HCT116 (cell line): ENCODE data around the gene RSPH4A. TPM values are rescaled to one million over a fixed set of nuclear protein-coding genes. Genes with fewer than 3 reads are reported as not detected.

ENCODE experiments used
- ATAC-seq: fragments of 200-7000 bp; cut with Tn5 transposase; 2 replicates; pipeline ENCODE4 v1.9.1; 2020; ENCODE audit warnings: mild to moderate bottlenecking, moderate library complexity
- BruUV-seq: library from RNA; stranded (reverse); fragments of 400-500 nt; replicated peaks from 2 replicates; lab custom pipeline; 2021; lab: Mats Ljungman, UMichigan
- CTCF ChIA-PET: fragments of 300-600 bp; sonication (Branson Sonifier 250); formaldehyde crosslinking; loops from one replicate; lab custom pipeline; 2021; ENCODE audit warnings: antibody characterized with exemption; lab: Charles Lee
- POLR2A ChIA-PET: fragments of 300-600, 350-600 bp; sonication (Branson Sonifier 250); formaldehyde crosslinking; loops from one replicate; lab custom pipeline; 2021; ENCODE audit warnings: antibody characterized with exemption; lab: Charles Lee
- RAD21 ChIA-PET, 2 experiments: fragments of 300-600 bp; sonication (Branson Sonifier 250); formaldehyde crosslinking; loops; one replicate each; lab custom pipeline; 2023; ENCODE audit warnings: low total read pairs in 2 of 2; ENCODE audit not compliant: uncharacterized antibody in 2 of 2, unreplicated experiment in 2 of 2, low non-redundant PET in 1 of 2; lab: Charles Lee
- DNase-seq: peaks from one replicate; pipeline ENCODE4 v3.0.0-alpha.2; 2010; ENCODE audit warnings: low read depth, low spot score
- H2AFZ ChIP-seq: fragments of 200-600 bp; shearing (Covaris generic), sonication (generic); 2 replicates; pipeline ENCODE4 v1.6.1; 2017; ENCODE audit warnings: low read depth, mixed run types, mixed read lengths, antibody characterized with exemption, low read length; ENCODE audit not compliant: poor library complexity, severe bottlenecking
- H3K27ac ChIP-seq: 2 replicates; pipeline ENCODE4 v1.5.1; 2012; ENCODE audit warnings: low read depth, low read length
- H3K27me3 ChIP-seq: fragments of 200-600 bp; sonication (generic); 2 replicates; pipeline ENCODE4 v1.6.1; 2016; ENCODE audit warnings: mixed run types, low read length, mixed read lengths; ENCODE audit not compliant: insufficient read depth
- H3K36me3 ChIP-seq, 2 experiments: fragments of 200-500 bp in 1 of 2; fragments of 200-600 bp in 1 of 2; sonication (Bioruptor generic) in 1 of 2; sonication (generic) in 1 of 2; 2 replicates each; pipeline versions ENCODE4 v1.5.1 to v1.6.1; 2014 to 2016; ENCODE audit warnings: low read length in 2 of 2, inconsistent platforms in 1 of 2, mixed read lengths in 1 of 2, mixed run types in 1 of 2; ENCODE audit not compliant: insufficient read depth in 2 of 2, control insufficient read depth in 1 of 2
- H3K4me1 ChIP-seq, 2 experiments: fragments of 200-600 bp in 1 of 2; sonication (generic) in 1 of 2; 2 replicates each; pipeline versions ENCODE4 v1.5.1 to v1.6.1; 2012 to 2017; ENCODE audit warnings: low read length in 2 of 2, inconsistent platforms in 1 of 2, mild to moderate bottlenecking in 1 of 2, mixed read lengths in 1 of 2, mixed run types in 1 of 2, moderate library complexity in 1 of 2; ENCODE audit not compliant: insufficient read depth in 2 of 2, control insufficient read depth in 1 of 2
- H3K4me2 ChIP-seq: fragments of 200-600 bp; sonication (generic); 2 replicates; pipeline ENCODE4 v1.6.1; 2017; ENCODE audit warnings: mixed run types, low read length, mixed read lengths
- H3K4me3 ChIP-seq, 2 experiments: fragments of 200-600 bp in 1 of 2; sonication (generic) in 1 of 2; replicated peaks in 1 of 2; 2 replicates each; pipeline ENCODE4 v1.5.1; 2011 to 2016; ENCODE audit warnings: low read length in 2 of 2, control low read depth in 1 of 2, low read depth in 1 of 2, mild to moderate bottlenecking in 1 of 2, mixed read lengths in 1 of 2, mixed run types in 1 of 2
- H3K79me2 ChIP-seq: fragments of 200-600 bp; sonication (generic); 2 replicates; pipeline ENCODE4 v1.6.1; 2017; ENCODE audit warnings: mild to moderate bottlenecking, mixed run types, low read length, moderate library complexity, mixed read lengths; ENCODE audit not compliant: insufficient read depth
- H3K9ac ChIP-seq: fragments of 200-600 bp; sonication (generic); 2 replicates; pipeline ENCODE4 v1.6.1; 2016; ENCODE audit warnings: low read length, mixed read lengths
- H3K9me2 ChIP-seq: fragments of 200-600 bp; sonication (generic), shearing (Covaris generic); 2 replicates; pipeline ENCODE4 v1.6.1; 2017; ENCODE audit warnings: mixed run types, mild to moderate bottlenecking, moderate library complexity; ENCODE audit not compliant: insufficient read depth
- H3K9me3 ChIP-seq, 2 experiments: fragments of 200-500 bp in 1 of 2; fragments of 200-600 bp in 1 of 2; sonication (Bioruptor generic) in 1 of 2; sonication (generic) in 1 of 2; 2 replicates each; pipeline ENCODE4 v1.6.1; 2014 to 2017; ENCODE audit warnings: low read length in 2 of 2, mixed read lengths in 2 of 2, inconsistent platforms in 1 of 2, low read depth in 1 of 2, mild to moderate bottlenecking in 1 of 2, mixed run types in 1 of 2, moderate library complexity in 1 of 2; ENCODE audit not compliant: control insufficient read depth in 1 of 2, insufficient read depth in 1 of 2
- H4K20me1 ChIP-seq: fragments of 200-600 bp; sonication (generic), shearing (Covaris generic); 2 replicates; pipeline ENCODE4 v1.6.1; 2017; ENCODE audit warnings: mixed run types, mild to moderate bottlenecking, moderate library complexity; ENCODE audit not compliant: insufficient read depth
- ELF1 ChIP-seq: IDR thresholded peaks from 2 replicates; pipeline ENCODE4 v1.6.1; 2012; ENCODE audit warnings: low read depth, borderline replicate concordance
- FOSL1 ChIP-seq: IDR thresholded peaks from 2 replicates; pipeline ENCODE4 v1.6.1; 2012; ENCODE audit warnings: low read depth
- JUND ChIP-seq: IDR thresholded peaks from 2 replicates; pipeline ENCODE4 v1.6.1; 2012
- POLR2A ChIP-seq: IDR thresholded peaks from 2 replicates; pipeline ENCODE4 v1.7.0; 2011; ENCODE audit warnings: borderline replicate concordance; ENCODE audit not compliant: insufficient read depth, insufficient read length; ENCODE audit errors: extremely low read depth
- POLR2AphosphoS5 ChIP-seq: IDR thresholded peaks from 2 replicates; pipeline ENCODE4 v1.6.1; 2011; ENCODE audit warnings: mild to moderate bottlenecking, low read depth, low read length, moderate library complexity
- RAD21 ChIP-seq: IDR thresholded peaks from 2 replicates; pipeline ENCODE4 v1.6.1; 2012; ENCODE audit warnings: low read depth, mild to moderate bottlenecking
- REST ChIP-seq: IDR thresholded peaks from 2 replicates; pipeline ENCODE4 v1.6.1; 2012; ENCODE audit warnings: low read depth
- SP1 ChIP-seq: IDR thresholded peaks from 2 replicates; pipeline ENCODE4 v1.6.1; 2012; ENCODE audit warnings: low read depth
- ZBTB33 ChIP-seq: IDR thresholded peaks from 2 replicates; pipeline ENCODE4 v1.6.1; 2011; ENCODE audit warnings: mild to moderate bottlenecking, low read length, moderate library complexity; ENCODE audit not compliant: insufficient replicate concordance; ENCODE audit errors: extremely low read depth
- intact Hi-C: fragments of 100-400 bp; cut with micrococcal nuclease; formaldehyde crosslinking; loops from 2 replicates; pipeline ENCODE4 v1.10.0; 2022
- total RNA-seq: library from RNA; stranded (reverse); gene quantifications from one replicate; pipeline ENCODE4 v1.2.1, GENCODE V29; 2021; ENCODE audit not compliant: unreplicated experiment

RSPH4A gene
- total RNA-seq, 1 experiment from 2014 or later = 0.27 TPM

GRCh38 chr6:116672306-116672705, 56.0 kb downstream of the RSPH4A start:
- Histone ChIP-seq H3K9ac (no peak overlapping the region), H3K9me3 (no peaks in the 10 kb centered on the region)
- BruUV-seq = no TSS peak
- RAD21 ChIA-PET = no interaction called here
- CTCF ChIA-PET = interaction anchor here (0.9 kb wide), 1 partner anchor 403 kb away, joined by 3 read pairs; no protein-coding TSS in a partner anchor
- TF ChIP-seq REST = no peak
- TF ChIP-seq ZBTB33 = no peak
- TF ChIP-seq POLR2A = no peak
- no peak for TF ChIP-seq FOSL1
- no peak for TF ChIP-seq SP1
- no peak for TF ChIP-seq JUND
- no peak for TF ChIP-seq RAD21
- no peak for TF ChIP-seq ELF1
- TF ChIP-seq POLR2AphosphoS5 = no peak
- TF ChIP-seq, all 23 proteins: peak for 0
- DNase-seq (no peak), ATAC-seq (no peak)
- Histone ChIP-seq H2AFZ (no peak overlapping the region), H3K27me3 (no peaks in the 10 kb centered on the region), H4K20me1 (no peaks in the 10 kb centered on the region), H3K9me2 (no peaks in the 10 kb centered on the region), H3K27ac (no peak overlapping the region), H3K79me2 (peaks cover 13% of the 10 kb centered on the region), H3K4me2 (no peak overlapping the region), H3K36me3 (no peaks in the 10 kb centered on the region), H3K4me3 (no peak overlapping the region), H3K4me1 (peaks cover 0 to 8% of the 10 kb centered on the region in 2 experiments; a peak in 2 of 4 replicates)
- intact Hi-C loops = no loop called here
- POLR2A ChIA-PET = no interaction called here
